ENCODE results near the gene UMPS. TPM values are rescaled to one million over a fixed set of nuclear protein-coding genes. Genes with fewer than 3 reads are reported as not detected.

UMPS gene
- 19.8 and 26.8 TPM in 2 replicates for total RNA-seq

DNA sequence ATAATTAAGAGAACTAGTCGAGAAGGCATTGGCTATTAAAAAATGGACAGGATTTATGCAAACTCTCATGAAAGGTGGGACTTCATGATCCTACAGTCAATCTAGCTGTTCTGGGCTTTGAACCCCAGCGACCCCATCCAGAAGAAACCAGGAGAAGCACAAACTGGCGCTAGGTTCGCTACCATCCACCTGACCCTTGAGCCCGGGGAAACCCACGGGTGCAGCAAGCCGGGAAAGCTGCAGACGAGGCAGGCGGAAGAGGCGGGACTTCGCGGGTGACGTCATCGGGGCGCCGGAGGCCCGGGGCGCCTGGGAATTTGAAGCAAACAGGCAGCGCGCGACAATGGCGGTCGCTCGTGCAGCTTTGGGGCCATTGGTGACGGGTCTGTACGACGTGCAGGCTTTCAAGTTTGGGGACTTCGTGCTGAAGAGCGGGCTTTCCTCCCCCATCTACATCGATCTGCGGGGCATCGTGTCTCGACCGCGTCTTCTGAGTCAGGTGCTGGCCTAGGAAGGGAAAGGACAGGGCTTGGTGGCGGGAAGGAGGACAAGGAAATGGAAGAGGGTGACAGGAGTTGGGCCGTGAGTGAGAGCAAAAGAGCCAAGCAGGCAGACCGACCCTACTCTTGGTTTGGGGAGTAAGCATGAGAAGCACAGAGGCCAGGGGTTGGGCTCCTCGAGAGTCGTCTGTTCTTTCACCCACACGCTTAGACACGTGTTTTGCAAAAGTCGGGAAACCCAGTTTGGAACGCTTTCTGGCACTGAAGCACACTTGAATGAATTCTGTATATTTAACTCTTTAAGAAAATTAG, at the start of gene UMPS:
UMPS (plus strand) TSS at position 324 of the 812 bp plus-strand sequence; CDS start at position 344, 20 bp downstream.

Other genes with a start within 250 kb of the UMPS start
- 298 and 307 TPM in 2 replicates for gene ITGB5, start 156.9 kb downstream of the UMPS start, total RNA-seq
- gene MUC13, start 204.3 kb downstream of the UMPS start, total RNA-seq = not detected in 2 replicates